Myocyte (in vitro differentiated cells): Measurements from ENCODE around the gene SNAPIN. TPM values are rescaled to one million over a fixed set of nuclear protein-coding genes. Genes with fewer than 3 reads are reported as not detected.
A peak's percentile ranks its signal among the peaks of the same experiment; 100 is the strongest.

Experiments used
- DNase-seq: peaks from one replicate; pipeline ENCODE4 v3.0.0-alpha.2; 2012; ENCODE audit warnings: low read depth
- total RNA-seq: library from RNA; depleted of rRNA; stranded (reverse); fragments of >200 nt; gene quantifications from 2 replicates; pipeline ENCODE4 v1.2.3, GENCODE V29; 2014

SNAPIN gene
- total RNA-seq, 1 donor from 2014 or later = 68.3 TPM

DNA sequence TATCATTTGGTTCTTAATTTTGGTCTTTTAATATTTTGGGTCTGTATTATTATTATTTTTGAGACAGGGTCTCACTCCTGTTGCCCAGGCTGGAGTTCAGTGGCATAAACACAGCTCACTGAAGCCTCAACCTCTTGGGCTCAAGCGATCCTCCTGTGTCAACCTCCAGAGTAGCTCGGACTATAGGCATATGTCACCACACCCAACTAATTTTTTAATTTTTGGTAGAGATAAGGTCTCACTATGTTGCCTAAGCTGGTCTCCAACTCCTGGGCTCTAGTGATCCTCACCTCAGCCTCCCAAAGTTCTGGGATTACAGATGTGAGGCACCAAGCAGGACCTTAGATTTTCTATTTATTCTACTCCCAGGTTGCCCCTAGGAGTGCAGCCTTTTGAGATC lies 15.0 kb downstream of the SNAPIN start:
- no peak for DNase-seq

DNA sequence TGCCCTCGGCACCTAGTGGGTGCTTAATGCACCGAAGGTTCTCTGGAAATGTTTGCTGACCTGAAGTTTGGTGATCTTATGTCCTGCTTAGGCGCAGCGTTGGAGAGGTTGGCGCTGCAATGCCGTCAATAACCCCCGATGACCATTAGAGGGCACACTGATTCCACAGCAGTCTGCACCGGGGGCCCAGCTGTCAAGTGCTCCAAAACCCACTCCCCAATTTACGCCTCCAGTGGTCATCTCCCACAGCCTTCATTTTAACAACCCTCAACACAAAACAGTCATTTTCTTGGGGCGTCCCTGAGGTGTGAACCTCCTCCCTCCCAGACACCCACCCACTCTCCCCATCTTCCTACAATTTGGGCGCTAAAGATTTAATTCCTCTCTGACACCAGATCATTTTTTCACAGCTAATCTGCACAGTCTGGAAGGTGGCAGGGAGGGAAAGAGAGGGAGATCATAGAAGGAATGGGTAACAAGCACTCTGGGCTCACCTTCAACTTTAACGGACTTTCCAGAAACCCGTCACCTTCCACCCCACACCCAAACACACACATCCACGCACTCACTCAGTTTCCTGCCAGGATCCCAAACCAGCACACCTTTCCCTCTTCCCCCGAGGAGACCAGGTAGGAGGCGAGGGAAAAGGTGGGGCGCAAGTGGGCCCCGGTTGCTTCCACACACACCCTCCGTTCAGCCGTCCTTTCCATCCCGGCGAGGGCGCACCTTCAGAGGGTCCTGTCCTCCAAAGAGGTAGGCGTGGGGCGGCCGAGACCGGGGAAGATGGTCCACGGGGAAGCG lies 19.4 kb downstream of the SNAPIN start:
- DNase-seq = peak; percentile 49

DNA sequence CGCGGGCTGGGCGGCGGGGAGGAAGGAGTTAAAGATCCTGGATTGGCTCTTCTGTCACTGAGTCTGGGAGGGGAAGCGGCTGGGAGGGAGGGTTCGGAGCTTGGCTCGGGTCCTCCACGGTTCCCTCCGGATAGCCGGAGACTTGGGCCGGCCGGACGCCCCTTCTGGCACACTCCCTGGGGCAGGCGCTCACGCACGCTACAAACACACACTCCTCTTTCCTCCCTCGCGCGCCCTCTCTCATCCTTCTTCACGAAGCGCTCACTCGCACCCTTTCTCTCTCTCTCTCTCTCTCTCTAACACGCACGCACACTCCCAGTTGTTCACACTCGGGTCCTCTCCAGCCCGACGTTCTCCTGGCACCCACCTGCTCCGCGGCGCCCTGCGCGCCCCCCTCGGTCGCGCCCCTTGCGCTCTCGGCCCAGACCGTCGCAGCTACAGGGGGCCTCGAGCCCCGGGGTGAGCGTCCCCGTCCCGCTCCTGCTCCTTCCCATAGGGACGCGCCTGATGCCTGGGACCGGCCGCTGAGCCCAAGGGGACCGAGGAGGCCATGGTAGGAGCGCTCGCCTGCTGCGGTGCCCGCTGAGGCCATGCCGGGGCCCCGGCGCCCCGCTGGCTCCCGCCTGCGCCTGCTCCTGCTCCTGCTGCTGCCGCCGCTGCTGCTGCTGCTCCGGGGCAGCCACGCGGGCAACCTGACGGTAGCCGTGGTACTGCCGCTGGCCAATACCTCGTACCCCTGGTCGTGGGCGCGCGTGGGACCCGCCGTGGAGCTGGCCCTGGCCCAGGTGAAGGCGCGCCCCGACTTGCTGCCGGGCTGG lies 20.2 kb downstream of the SNAPIN start, which contains the start of gene NPR1:
TSS of gene NPR1 (plus strand) at position 170 of the 818 bp plus-strand sequence. CDS start at position 591, 421 bp downstream.
- DNase-seq = no peak

DNA sequence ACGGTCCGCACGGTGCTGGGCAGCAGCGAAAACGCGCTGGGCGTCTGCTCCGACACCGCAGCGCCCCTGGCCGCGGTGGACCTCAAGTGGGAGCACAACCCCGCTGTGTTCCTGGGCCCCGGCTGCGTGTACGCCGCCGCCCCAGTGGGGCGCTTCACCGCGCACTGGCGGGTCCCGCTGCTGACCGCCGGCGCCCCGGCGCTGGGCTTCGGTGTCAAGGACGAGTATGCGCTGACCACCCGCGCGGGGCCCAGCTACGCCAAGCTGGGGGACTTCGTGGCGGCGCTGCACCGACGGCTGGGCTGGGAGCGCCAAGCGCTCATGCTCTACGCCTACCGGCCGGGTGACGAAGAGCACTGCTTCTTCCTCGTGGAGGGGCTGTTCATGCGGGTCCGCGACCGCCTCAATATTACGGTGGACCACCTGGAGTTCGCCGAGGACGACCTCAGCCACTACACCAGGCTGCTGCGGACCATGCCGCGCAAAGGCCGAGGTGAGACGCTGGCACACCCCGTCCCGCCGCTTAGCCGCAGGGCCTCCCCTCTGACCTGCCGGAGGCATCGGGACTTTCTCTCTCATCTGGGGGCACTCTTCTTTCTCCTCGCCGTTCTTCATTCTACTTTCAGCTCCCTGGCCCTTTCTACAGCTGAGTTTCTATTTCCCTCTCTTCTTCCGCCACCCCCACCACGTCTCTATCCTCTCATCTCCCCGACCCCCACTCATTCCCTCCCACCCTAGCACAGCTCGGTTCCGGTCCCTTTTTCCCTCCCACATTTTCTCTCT lies 21.0 kb downstream of the SNAPIN start:
- DNase-seq = no peak

DNA sequence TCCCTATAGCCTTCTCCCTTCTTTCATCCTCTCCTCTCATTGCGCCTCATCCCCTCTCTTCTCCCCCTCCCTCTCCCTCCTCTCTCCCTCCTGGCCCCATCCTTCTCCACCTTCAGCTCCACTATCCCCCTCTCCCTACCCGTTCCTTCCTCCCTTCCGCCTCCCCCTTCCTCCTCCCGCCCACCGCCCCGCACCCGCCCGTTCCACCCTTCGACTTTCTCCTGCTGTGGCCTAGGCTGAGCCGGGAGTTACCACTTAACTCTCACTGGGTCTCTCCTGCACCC lies 21.6 kb downstream of the SNAPIN start:
- DNase-seq = no peak

DNA sequence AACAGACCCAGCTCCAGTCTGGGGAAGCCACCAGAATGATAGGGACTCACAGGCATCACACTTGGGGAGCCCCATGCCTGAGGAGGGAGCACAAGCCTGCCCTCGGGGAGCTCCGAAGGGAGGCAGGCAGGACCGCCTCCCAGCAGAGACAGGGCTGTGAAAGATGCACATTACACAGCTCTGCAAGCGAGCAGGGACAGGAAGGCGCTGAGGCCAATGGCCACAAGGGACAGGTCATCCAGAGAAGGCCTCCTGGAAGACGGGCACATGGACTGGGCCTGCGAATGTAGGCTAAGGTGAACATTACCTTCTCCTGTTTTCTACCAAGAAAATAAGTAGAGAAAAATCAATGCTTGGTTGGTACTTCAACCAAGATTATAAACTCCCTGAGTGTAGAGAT lies 24.2 kb downstream of the SNAPIN start:
- DNase-seq = no peak

DNA sequence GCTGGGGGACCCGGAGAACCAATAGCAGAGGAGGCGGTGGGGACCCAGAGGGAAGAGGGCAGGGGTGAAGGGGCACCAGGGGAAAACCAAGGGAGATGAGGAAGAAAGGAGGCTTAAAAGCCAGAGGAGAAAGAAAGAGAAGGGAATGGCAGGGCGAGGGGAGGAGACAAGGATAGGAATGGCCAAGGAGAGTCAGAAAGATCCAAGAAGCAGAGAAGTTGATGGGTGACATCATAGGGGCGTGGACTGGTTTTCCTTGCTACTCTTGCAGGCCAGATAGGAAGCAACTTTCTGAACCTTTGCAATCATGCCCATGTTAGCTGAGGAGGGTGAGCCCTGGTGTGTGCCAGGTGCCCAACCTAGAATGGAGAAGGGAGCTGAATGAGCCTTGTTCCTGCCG lies 25.4 kb downstream of the SNAPIN start:
- DNase-seq = no peak

DNA sequence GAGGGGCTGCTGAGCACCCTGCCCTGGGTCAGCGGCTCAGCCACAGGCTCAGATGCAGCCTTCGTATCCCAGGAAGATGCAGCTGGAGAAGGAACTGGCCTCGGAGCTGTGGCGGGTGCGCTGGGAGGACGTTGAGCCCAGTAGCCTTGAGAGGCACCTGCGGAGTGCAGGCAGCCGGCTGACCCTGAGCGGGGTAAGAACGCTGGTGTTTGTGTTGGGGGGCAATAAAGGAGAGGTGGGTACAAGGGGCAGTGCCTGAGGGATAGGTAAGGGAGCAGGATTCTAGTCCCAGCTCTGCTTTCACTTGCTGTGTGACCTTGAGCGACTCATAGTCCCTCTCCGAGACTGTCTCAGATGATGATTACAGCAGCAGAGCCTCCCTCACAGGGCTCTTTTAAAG lies 26.4 kb downstream of the SNAPIN start:
- DNase-seq = no peak

DNA sequence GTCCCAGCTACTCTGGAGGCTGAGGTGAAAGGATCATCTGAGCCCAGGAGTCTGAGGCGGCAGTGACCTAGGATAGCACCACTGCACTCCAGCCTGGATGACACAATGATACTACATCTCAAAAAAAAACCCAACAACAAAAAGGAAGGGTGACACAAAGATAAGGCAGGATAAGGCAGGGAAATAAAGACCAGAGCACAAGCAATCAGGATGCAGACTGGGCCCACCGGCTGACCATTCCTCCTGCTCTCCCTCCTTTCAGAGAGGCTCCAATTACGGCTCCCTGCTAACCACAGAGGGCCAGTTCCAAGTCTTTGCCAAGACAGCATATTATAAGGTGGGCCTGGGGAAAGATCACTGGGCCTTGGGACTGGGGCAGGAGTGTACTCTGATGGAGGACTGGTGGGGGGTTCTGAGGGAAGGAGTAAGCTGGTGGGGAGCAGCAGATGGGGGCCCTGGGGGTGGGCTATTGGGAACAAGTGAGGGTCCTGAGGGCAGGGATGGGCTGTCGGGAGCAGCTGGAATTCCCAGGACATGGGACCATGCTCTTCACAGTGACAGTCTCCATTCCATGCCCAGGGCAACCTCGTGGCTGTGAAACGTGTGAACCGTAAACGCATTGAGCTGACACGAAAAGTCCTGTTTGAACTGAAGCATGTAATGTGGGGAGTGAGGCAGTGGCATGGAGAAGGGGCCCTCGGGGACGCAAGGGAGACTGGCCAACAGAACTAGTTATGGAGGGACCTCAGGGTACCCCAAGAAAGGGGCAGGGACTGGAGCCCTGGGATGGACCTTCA lies 27.2 kb downstream of the SNAPIN start:
- DNase-seq = no peak

DNA sequence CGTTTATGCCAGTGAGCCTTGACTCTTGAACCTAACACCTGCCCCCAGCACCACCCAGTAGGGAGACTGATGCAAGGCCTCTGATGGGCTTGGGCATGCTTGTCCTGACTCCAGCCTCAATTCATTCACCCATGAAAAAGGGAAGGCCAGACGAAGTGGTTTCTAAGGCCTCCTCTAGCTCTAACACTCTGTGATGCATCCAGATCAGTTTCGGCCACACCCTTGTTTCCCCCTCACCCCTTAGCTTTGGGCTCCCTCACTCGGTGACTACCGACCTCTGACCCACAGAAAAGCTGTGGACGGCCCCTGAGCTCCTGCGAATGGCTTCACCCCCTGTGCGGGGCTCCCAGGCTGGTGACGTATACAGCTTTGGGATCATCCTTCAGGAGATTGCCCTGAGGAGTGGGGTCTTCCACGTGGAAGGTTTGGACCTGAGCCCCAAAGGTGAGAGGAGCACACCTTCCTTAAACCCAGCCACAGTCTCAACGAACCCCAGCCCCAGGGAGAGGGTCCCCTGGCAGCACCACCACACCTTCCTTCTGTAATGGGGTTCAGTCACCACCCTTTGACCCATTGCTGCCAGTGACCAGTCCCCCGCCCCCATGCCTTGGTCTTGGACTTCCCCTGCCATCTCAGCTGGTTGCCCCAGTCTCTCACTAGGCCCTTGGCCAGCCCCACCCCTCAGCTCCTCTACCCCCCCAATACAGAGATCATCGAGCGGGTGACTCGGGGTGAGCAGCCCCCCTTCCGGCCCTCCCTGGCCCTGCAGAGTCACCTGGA lies 29.0 kb downstream of the SNAPIN start:
- no peak for DNase-seq

DNA sequence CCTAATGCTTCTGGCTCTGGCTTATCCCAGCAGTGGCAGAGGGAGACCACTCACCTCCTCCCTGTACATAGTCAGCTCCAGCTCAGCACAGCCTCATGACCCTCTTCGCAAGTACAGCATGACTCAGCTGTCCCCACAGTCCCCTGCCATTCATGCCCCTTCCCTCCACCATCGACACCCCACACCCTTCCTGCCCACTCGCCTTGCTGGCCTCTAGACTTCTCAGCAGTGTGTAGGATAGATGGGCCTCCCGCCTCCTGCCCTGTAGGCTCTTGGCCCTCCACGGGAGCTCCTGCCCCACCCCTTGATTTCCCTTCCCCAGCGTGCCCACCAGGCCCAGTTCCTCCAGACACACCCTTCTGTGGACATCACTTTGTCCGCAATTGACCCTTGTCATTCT lies 29.8 kb downstream of the SNAPIN start:
- no peak for DNase-seq

DNA sequence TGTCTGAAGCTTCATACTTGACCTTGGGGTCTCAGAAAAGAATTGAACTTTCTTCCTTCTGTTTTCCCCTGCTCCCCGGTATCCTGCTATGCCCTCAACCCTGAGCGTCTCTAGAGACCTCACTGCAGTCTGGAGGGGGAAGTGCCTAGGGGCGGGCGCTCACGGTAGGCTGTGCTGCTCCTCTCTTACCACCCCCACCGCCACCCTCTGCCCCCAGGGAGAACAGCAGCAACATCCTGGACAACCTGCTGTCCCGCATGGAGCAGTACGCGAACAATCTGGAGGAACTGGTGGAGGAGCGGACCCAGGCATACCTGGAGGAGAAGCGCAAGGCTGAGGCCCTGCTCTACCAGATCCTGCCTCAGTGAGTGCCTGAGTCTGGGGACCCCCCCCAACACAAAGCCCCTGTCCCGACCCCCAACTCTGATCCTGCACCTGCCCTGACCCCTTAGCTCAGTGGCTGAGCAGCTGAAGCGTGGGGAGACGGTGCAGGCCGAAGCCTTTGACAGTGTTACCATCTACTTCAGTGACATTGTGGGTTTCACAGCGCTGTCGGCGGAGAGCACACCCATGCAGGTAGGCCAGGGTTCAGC lies 30.3 kb downstream of the SNAPIN start:
- DNase-seq = no peak

DNA sequence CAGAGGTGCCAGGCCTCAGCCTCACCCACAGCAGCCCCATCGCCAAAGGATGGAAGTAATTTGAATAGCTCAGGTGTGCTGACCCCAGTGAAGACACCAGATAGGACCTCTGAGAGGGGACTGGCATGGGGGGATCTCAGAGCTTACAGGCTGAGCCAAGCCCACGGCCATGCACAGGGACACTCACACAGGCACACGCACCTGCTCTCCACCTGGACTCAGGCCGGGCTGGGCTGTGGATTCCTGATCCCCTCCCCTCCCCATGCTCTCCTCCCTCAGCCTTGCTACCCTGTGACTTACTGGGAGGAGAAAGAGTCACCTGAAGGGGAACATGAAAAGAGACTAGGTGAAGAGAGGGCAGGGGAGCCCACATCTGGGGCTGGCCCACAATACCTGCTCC lies 35.0 kb downstream of the SNAPIN start:
- DNase-seq = no peak

DNA sequence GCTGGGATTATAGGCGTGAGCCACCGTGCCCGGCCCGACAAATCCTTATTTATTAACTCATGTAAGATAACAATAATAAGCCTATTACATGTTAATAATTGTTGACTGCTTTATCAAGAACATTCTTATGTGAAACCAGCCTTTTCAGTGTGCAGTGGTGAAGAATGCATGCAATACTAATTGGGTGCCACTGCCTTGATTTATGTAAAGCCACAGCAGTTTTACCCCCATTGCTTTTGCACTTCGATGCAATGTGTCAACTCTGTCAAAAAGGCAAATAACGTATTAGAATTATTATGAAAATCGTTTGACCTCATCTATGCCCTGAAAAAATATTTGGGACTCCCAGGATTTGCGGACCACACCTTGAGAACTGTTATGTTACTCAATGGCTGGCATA lies 38.2 kb downstream of the SNAPIN start:
- DNase-seq = no peak

DNA sequence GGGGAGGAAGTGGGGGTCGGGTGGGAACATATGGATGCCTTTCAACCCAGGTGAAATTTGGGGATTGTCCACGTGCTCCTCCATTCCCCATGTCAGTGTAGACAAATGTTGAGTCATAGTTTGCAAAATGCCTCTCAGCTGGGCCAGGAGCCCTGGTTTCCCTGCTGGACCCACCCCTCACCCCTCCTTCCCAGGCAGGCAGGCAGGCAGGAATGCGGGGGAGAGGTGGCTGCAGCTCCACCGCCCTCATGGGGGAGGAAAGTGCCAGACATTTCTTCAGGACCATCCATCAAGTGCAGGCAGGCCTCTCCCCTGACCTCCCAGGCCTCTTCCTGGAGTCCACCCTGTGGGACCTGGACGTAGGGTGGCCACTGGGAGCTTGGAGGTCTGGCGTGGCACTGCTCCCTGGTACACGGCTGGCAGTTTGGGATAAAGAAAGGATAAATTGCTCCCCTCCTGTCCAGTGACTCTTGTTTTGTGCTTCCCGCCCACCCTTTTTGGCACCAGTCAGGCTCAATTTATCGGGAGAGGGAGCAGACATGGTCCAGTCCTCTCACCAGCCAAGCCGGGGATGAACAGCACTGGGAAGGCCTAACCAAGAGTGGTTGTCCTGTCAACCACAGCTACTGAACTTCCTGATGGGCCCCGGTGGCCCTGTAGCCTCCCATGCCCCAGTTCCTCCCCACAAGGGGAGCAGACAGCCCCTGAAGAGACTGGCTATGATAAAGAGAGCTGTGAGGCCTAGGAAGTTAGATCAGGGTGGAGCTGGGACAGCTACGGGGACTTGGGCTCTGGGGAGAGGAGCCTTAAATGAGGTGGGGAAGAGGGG lies 38.9 kb downstream of the SNAPIN start:
- DNase-seq = no peak

DNA sequence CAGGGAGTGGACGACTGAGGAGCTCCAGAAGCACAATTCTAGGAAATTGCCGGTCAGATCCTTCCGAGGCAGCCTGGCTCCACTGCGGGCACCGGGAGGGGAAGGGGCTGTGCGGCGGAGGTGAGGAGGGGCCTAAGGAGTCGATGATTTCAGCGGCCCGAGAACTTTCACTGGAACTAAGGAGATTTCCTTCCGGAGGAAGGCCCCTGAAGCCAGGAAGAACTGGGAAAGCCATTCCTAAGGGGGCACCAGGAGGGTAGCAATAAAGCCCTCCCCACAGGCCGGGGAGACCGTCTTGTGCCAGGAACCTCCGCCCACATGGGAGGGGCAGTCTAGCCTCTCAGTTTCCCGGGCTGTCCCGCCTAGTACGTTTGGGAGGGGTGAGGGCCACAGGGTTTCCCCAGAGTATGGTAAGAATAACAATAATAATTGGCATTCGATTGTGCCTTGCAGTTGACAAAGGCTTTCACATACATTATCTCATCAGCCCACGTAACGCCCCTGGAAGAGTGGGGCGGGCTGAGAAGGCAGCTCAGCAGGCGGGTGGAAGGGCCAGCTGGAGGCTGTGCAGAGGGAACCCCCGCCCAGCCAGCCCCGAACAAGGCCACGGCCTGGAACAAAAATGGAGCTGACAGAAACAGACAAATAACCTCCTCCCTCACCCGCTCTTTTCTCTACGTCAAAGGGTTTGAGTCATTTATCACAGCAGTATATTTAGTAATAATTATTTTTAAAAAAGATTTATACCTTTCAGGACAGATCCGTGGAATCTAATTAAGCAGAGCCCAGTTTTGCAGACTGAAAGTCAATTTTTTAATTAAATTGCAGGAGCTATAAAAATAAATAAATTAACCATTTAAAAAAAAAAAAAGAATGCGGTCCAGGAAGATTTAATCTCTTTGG lies 39.8 kb downstream of the SNAPIN start:
- no peak for DNase-seq

DNA sequence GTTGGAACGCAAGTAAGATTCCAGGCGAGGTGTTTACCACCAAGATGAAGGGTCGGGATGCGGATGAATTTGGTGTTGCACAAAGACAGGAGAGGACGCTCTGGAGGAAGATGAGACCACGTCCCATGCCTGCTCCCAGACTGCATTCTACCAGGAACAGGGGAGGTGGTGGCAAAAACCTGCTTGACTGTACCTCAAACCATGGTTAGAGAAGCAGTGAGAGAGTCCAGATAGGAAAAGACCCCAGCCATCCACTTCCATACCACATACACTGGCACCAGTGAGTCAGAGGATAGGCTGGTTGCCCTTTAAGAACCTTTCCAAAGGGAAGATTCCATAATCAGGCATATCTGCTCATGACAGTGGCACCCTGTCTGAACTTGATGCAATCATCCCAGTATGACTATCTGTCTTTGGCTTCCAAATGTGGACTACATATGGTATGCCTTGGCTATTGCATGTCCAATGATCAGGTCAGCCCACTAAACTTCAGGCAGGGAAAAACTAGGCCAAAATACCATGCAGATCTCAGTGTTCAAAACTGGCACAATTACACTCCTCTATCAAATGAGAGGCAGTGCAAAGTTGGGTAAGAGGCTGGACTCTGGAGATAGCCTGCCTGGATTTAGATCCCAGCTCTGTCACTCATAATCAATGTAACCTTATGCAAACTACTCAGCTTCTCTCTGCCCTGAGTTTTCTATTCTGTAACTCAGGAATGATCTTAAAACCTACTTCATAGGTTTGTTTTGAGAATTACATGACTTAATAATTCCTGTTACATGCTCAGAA lies 40.6 kb downstream of the SNAPIN start:
- DNase-seq = no peak
